ENCODE results near the gene HMOX2.

DNA sequence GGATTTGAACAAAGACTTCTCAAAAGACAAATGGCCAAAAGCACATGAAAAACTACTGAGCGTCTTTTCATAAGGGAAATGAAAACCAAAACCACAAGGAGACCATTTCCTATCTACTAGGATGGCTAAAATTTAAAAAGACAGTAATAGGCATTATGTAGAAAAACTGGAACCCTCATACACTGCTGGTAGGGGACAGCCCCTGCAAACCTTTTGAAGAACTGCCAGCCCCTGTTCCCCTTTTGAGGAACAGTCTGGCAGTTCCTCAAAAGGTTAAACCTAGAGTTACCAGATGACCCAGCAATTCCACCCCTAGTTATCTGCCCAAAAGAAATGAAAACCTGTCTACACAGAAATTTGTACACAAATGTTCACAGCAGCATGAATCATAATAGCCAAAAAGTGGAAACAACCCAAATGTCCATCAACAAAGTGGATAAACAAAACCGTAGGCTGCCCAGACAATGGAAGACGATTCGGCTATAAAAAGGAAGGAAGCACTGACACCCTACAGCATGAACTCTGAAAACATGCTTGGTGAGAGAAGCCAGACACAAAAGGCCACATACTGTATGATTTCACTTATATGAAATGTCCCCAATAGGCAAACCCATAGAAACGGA, 39.5 kb downstream of the HMOX2 start:
- TF ChIP-seq, protein P1, sequence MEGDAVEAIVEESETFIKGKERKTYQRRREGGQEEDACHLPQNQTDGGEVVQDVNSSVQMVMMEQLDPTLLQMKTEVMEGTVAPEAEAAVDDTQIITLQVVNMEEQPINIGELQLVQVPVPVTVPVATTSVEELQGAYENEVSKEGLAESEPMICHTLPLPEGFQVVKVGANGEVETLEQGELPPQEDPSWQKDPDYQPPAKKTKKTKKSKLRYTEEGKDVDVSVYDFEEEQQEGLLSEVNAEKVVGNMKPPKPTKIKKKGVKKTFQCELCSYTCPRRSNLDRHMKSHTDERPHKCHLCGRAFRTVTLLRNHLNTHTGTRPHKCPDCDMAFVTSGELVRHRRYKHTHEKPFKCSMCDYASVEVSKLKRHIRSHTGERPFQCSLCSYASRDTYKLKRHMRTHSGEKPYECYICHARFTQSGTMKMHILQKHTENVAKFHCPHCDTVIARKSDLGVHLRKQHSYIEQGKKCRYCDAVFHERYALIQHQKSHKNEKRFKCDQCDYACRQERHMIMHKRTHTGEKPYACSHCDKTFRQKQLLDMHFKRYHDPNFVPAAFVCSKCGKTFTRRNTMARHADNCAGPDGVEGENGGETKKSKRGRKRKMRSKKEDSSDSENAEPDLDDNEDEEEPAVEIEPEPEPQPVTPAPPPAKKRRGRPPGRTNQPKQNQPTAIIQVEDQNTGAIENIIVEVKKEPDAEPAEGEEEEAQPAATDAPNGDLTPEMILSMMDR (IDR thresholded peaks at IDR 0.05) = no peak
- TF ChIP-seq POLR2A (IDR thresholded peaks at IDR 0.05; ENCODE audit: low read depth) = no peak
- TF ChIP-seq POLR2AphosphoS5 (IDR thresholded peaks at IDR 0.05) = no peak

Data from esophagus muscularis mucosa (tissue), 3 donors.